Measurements from ENCODE around the gene ZNF638.

ZNF638 gene

DNA sequence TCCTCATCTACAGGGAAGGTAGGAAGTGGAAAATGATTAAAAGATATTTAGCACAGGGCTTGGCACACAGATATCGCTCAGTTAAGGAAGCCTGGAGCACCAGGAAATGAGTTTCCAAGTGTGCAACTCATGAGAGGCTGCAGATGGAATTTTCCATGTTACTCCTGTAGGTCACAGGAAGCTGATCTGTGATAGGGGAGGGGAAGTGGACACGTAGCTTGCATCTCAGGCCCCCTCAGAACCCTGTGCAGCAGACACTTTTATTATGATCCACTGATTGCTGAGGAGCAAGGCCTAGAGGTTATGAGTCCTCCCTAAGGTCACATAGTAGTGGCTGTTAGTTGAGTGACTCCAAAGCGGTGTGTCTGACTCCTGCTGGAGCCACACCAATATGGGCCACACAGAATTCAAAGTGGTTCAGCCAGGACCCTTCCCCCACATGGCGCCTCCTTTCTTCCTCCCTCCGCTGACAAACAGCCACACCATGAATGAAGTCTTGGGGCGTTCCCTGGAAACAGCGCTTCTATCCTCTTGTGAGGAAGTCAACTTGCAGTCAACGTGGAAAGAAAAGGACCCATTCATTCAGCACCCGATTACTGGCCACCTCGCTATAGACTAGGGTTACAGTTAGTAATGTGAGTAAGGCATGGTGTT, 143.3 kb downstream of the ZNF638 start:
- WGBS, 2 experiments, result 90 to 94% methylated on average over 10 of the region's 10 CpGs
- no peaks in the 10 kb centered on the region for H3K36me3 ChIP-seq (ENCODE audit: control insufficient read depth, insufficient read depth, low read length)
- no peak overlapping the region for H3K4me3 ChIP-seq (ENCODE audit: insufficient read depth, low read depth, low read length)

DNA sequence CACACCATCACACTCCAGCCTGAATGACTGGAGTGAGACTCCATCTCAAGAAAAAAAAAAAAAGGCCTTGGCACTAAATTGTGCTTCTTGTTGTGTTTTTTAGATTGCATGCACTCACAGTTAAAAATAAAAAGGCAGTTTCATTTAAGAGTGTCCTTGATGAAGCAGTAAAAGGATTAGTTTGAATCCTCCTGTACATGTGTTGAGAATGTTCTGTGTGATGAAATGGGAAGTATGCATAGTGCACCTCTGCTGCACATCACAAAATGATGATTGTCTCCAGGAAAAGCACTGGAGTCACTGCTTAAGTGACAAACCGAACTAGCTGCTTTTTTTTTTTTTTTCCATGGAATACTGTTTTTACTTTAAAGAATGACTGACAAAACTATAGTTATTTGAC, 144.9 kb downstream of the ZNF638 start:
- H3K27ac ChIP-seq (ENCODE audit: insufficient read depth, low read depth, low read length, poor library complexity, severe bottlenecking), result no peak overlapping the region
- H3K4me3 ChIP-seq (ENCODE audit: insufficient read depth, low read depth, low read length), result no peak overlapping the region
- no peaks in the 10 kb centered on the region for H3K9me3 ChIP-seq (ENCODE audit: control insufficient read depth, low read length)
- H3K27me3 ChIP-seq (ENCODE audit: control insufficient read depth, insufficient read depth, low read length, poor library complexity, severe bottlenecking), result no peaks in the 10 kb centered on the region
- no peaks in the 10 kb centered on the region for H3K4me1 ChIP-seq (ENCODE audit: control insufficient read depth, insufficient read depth, low read length)
- no peaks in the 10 kb centered on the region for H3K36me3 ChIP-seq (ENCODE audit: control insufficient read depth, insufficient read depth, low read length)
- 81 to 100% methylated on average over 1 of the region's 1 CpG for WGBS, 2 experiments

More for the DNA sequence above, 143.3 kb downstream of the ZNF638 start:
- peaks cover 1% of the 10 kb centered on the region for H3K27me3 ChIP-seq (ENCODE audit: control insufficient read depth, insufficient read depth, low read length, poor library complexity, severe bottlenecking)
- no peak overlapping the region for H3K27ac ChIP-seq (ENCODE audit: insufficient read depth, low read depth, low read length, poor library complexity, severe bottlenecking)
- no peaks in the 10 kb centered on the region for H3K9me3 ChIP-seq (ENCODE audit: control insufficient read depth, low read length)
- H3K4me1 ChIP-seq (ENCODE audit: control insufficient read depth, insufficient read depth, low read length), result no peaks in the 10 kb centered on the region

DNA sequence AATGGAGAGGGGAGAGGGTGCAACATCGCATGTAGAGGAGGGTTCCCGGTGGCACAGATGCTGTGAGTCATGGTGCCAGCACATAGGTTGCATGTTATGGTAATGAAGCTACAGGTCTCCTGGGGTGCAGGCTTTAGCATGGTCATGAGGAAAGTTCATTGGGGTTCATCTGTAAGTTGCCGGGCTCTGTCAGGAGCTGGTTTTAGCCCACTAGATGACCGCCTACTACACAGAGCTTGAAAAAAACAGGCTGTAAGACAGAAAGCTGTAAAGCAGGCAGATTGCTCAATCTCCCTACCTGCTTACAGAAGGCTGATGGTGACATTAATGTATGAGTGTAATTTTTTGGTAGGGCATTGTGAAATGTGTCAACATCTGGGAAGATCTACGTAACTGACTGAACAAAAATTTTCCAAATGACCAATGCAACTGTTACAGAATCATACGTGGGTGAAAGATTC, 145.7 kb downstream of the ZNF638 start:
- no peak overlapping the region for H3K4me3 ChIP-seq (ENCODE audit: insufficient read depth, low read depth, low read length)
- H3K9me3 ChIP-seq (ENCODE audit: control insufficient read depth, low read length), result no peaks in the 10 kb centered on the region
- no peak overlapping the region for H3K27ac ChIP-seq (ENCODE audit: insufficient read depth, low read depth, low read length, poor library complexity, severe bottlenecking)
- H3K27me3 ChIP-seq (ENCODE audit: control insufficient read depth, insufficient read depth, low read length, poor library complexity, severe bottlenecking), result no peaks in the 10 kb centered on the region
- 89 to 90% methylated on average over 6 of the region's 6 CpGs for WGBS, 2 experiments
- H3K4me1 ChIP-seq (ENCODE audit: control insufficient read depth, insufficient read depth, low read length), result peaks cover 3% of the 10 kb centered on the region
- H3K36me3 ChIP-seq (ENCODE audit: control insufficient read depth, insufficient read depth, low read length), result no peaks in the 10 kb centered on the region

DNA sequence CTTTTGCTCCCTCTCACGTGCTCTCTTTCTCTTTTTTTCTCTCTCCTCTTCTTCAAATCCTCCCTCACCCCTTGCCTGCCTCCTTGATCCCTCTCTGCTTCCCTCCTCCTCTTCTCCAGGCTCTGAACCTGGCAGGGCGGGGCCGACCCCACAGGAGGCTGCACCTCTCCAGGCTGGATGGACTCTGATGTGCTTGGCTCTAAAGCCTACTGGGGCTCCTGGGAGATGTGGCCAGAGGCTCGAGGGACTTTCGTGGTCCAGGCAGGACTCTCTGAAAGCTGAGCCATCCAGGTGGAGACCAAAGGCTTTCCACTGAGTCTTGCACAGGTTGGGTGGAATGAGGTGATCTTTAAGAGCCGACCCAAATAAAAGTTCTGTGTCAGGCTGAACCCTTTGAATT, 147.2 kb downstream of the ZNF638 start:
- Histone ChIP-seq H3K36me3 (ENCODE audit: control insufficient read depth, insufficient read depth, low read length) (no peaks in the 10 kb centered on the region), H3K9me3 (ENCODE audit: control insufficient read depth, low read length) (no peaks in the 10 kb centered on the region), H3K27ac (ENCODE audit: insufficient read depth, low read depth, low read length, poor library complexity, severe bottlenecking) (no peak overlapping the region), H3K4me3 (ENCODE audit: insufficient read depth, low read depth, low read length) (no peak overlapping the region), H3K27me3 (ENCODE audit: control insufficient read depth, insufficient read depth, low read length, poor library complexity, severe bottlenecking) (no peaks in the 10 kb centered on the region), H3K4me1 (ENCODE audit: control insufficient read depth, insufficient read depth, low read length) (peaks cover 12% of the 10 kb centered on the region)
- WGBS, 2 experiments, result 74 to 77% methylated on average over 6 of the region's 6 CpGs

DNA sequence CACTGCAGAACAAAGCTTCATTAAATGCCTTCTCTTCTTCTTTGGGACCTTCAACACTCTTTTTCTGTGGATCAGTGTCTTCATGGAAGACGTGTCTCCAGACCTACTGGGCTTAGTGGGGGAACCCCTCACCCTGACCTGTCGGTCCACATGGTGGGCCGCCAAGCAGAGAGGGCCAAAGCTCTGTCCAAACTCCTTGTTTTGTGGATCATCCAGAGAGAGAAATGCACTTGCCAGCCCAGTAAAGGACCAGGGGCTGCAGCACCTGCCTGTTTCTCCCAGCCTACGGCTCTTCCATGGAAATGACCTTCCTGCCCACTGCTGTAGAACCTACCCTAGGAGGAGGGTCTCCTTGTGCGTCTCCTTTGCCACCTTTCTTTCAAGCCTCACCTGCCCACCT, 147.7 kb downstream of the ZNF638 start:
- Histone ChIP-seq H3K4me1 (ENCODE audit: control insufficient read depth, insufficient read depth, low read length) (peaks cover 12% of the 10 kb centered on the region), H3K9me3 (ENCODE audit: control insufficient read depth, low read length) (no peaks in the 10 kb centered on the region), H3K27me3 (ENCODE audit: control insufficient read depth, insufficient read depth, low read length, poor library complexity, severe bottlenecking) (no peaks in the 10 kb centered on the region), H3K36me3 (ENCODE audit: control insufficient read depth, insufficient read depth, low read length) (no peaks in the 10 kb centered on the region), H3K27ac (ENCODE audit: insufficient read depth, low read depth, low read length, poor library complexity, severe bottlenecking) (no peak overlapping the region), H3K4me3 (ENCODE audit: insufficient read depth, low read depth, low read length) (no peak overlapping the region)
- 95% methylated on average over 5 of the region's 5 CpGs for WGBS, 2 experiments

DNA sequence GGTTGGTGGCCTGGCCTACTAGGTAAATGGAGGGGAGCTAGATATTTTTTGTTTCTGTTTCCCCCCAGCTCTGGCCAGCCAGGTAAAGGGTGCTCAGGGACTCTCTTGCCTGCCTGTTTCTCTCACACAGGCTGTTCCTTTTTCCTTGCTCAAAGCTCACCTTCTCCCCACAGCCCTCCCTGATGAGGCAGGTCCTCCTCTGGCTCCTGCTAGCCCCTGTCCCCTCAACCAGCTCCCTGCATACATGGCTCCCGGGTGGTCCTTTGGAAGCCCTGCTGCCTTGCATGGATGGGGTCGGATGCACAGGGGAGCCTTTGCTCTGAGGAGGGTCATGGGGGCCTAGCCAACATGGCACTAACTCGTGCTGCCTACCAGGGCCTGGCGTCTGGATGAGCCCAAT, 149.5 kb downstream of the ZNF638 start:
- Histone ChIP-seq H3K27me3 (ENCODE audit: control insufficient read depth, insufficient read depth, low read length, poor library complexity, severe bottlenecking) (no peaks in the 10 kb centered on the region), H3K4me1 (ENCODE audit: control insufficient read depth, insufficient read depth, low read length) (peaks cover 12% of the 10 kb centered on the region), H3K9me3 (ENCODE audit: control insufficient read depth, low read length) (no peaks in the 10 kb centered on the region), H3K36me3 (ENCODE audit: control insufficient read depth, insufficient read depth, low read length) (no peaks in the 10 kb centered on the region), H3K27ac (ENCODE audit: insufficient read depth, low read depth, low read length, poor library complexity, severe bottlenecking) (no peak overlapping the region), H3K4me3 (ENCODE audit: insufficient read depth, low read depth, low read length) (no peak overlapping the region)
- 93 to 94% methylated on average over 4 of the region's 4 CpGs for WGBS, 2 experiments

DNA sequence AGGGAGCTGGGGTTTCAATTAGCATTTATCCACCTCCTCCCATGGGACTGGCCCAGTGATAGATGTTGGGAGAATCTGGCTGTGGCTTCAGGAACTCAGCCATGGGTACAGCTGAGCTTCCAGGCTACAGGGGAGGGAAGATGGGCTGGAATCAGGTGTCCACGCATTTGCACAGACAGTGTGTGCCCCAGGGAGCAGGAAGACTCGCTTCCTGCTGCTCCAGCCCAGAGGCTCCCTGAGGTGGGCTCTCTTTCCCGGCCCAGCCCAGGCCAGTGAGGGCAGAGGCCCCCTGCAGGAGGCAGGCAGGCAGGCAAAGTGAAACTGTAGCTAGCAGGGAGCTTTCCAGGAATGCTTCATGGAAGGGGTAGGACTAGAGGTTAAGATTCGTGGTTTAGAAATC, 150.5 kb downstream of the ZNF638 start:
- no peak overlapping the region for H3K4me3 ChIP-seq (ENCODE audit: insufficient read depth, low read depth, low read length)
- 47 to 51% methylated on average over 4 of the region's 4 CpGs for WGBS, 2 experiments
- no peaks in the 10 kb centered on the region for H3K36me3 ChIP-seq (ENCODE audit: control insufficient read depth, insufficient read depth, low read length)
- no peaks in the 10 kb centered on the region for H3K27me3 ChIP-seq (ENCODE audit: control insufficient read depth, insufficient read depth, low read length, poor library complexity, severe bottlenecking)
- H3K4me1 ChIP-seq (ENCODE audit: control insufficient read depth, insufficient read depth, low read length), result peaks cover 17% of the 10 kb centered on the region
- no peaks in the 10 kb centered on the region for H3K9me3 ChIP-seq (ENCODE audit: control insufficient read depth, low read length)
- no peak overlapping the region for H3K27ac ChIP-seq (ENCODE audit: insufficient read depth, low read depth, low read length, poor library complexity, severe bottlenecking)

DNA sequence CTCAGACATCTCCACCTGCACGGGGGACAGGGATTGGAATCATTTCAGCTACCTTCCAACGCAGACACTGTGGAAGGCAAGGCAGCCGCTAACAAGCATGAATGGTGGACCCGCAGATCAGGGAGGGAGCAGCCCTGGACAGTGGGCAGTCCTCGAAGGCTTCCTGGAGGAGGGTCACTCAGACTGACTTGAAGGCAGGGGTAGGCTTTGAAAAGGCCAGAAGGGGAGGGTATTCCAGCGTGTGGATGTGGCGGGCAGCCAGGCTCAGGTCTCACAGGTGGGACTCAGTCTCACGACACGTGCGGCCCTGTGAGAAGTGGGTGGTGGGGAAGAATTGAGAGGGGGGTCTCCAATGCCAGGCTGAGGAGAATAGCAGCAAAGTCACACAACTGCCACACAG, 151.7 kb downstream of the ZNF638 start:
- no peaks in the 10 kb centered on the region for H3K9me3 ChIP-seq (ENCODE audit: control insufficient read depth, low read length)
- no peaks in the 10 kb centered on the region for H3K27me3 ChIP-seq (ENCODE audit: control insufficient read depth, insufficient read depth, low read length, poor library complexity, severe bottlenecking)
- 89 to 90% methylated on average over 10 of the region's 10 CpGs for WGBS, 2 experiments
- no peaks in the 10 kb centered on the region for H3K36me3 ChIP-seq (ENCODE audit: control insufficient read depth, insufficient read depth, low read length)
- no peak overlapping the region for H3K4me3 ChIP-seq (ENCODE audit: insufficient read depth, low read depth, low read length)
- peaks cover 17% of the 10 kb centered on the region for H3K4me1 ChIP-seq (ENCODE audit: control insufficient read depth, insufficient read depth, low read length)
- H3K27ac ChIP-seq (ENCODE audit: insufficient read depth, low read depth, low read length, poor library complexity, severe bottlenecking), result no peak overlapping the region

DNA sequence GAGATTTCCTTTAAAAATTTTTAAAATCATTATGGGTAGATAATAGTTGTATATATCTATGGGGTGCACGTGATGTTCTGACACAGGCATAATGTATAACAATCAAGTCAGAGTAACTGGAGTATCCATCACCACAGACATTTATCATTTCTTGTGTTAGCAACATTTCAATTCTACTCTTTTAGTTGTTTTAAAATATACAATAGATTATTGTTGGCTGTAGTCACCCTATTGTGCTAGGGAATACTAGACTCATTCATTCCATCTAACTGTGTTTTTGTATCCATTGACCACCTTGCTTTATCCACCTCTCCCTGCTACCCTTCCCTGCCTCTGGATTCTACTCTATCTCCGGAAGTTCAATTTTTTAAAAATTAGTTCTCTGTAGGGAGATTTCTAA, 152.8 kb downstream of the ZNF638 start:
- Histone ChIP-seq H3K4me3 (ENCODE audit: insufficient read depth, low read depth, low read length) (no peak overlapping the region), H3K9me3 (ENCODE audit: control insufficient read depth, low read length) (no peaks in the 10 kb centered on the region), H3K27ac (ENCODE audit: insufficient read depth, low read depth, low read length, poor library complexity, severe bottlenecking) (no peak overlapping the region), H3K36me3 (ENCODE audit: control insufficient read depth, insufficient read depth, low read length) (no peaks in the 10 kb centered on the region), H3K27me3 (ENCODE audit: control insufficient read depth, insufficient read depth, low read length, poor library complexity, severe bottlenecking) (no peaks in the 10 kb centered on the region), H3K4me1 (ENCODE audit: control insufficient read depth, insufficient read depth, low read length) (peaks cover 17% of the 10 kb centered on the region)
- WGBS, 2 experiments, result 93 to 100% methylated on average over 1 of the region's 2 CpGs

All from ectodermal cell (in vitro differentiated cells).